HEK293 (cell line): ENCODE data around the gene ATG4A.

Experiments used
- REPIN1 ChIP-seq: fragments of 450-650 bp; formaldehyde crosslinking; IDR thresholded peaks from 2 replicates; pipeline ENCODE4 v1.5.1; 2017; ENCODE audit warnings: missing biosample characterization, missing genetic modification characterization, low read depth
- YY1 ChIP-seq: fragments of 450-650 bp; formaldehyde crosslinking; IDR thresholded peaks from 2 replicates; pipeline ENCODE4 v1.5.1; 2018; ENCODE audit warnings: missing biosample characterization, missing genetic modification characterization
- ZFP3 ChIP-seq: fragments of 450-650 bp; formaldehyde crosslinking; IDR thresholded peaks from 2 replicates; pipeline ENCODE4 v1.5.1; 2016; ENCODE audit warnings: low read depth, missing biosample characterization, missing genetic modification characterization
- ZNF121 ChIP-seq: fragments of 450-650 bp; formaldehyde crosslinking; IDR thresholded peaks from 2 replicates; pipeline ENCODE4 v1.5.1; 2016; ENCODE audit warnings: missing biosample characterization, missing genetic modification characterization
- ZNF214 ChIP-seq: fragments of 450-650 bp; formaldehyde crosslinking; IDR thresholded peaks from 2 replicates; pipeline ENCODE4 v1.5.1; 2017; ENCODE audit warnings: missing biosample characterization, mild to moderate bottlenecking, missing genetic modification characterization, borderline replicate concordance
- ZNF335 ChIP-seq: fragments of 450-650 bp; formaldehyde crosslinking; conservative IDR thresholded peaks from 2 replicates; pipeline ENCODE4 v1.5.1; 2016; ENCODE audit warnings: missing biosample characterization, missing genetic modification characterization
- ZNF416 ChIP-seq: fragments of 450-650 bp; formaldehyde crosslinking; IDR thresholded peaks from 2 replicates; pipeline ENCODE4 v1.5.1; 2016; ENCODE audit warnings: missing biosample characterization, missing genetic modification characterization
- ZNF704 ChIP-seq: fragments of 450-650 bp; formaldehyde crosslinking; IDR thresholded peaks from 2 replicates; pipeline ENCODE4 v1.5.1; 2016; ENCODE audit warnings: missing biosample characterization, missing genetic modification characterization
- ZNF792 ChIP-seq: fragments of 450-650 bp; formaldehyde crosslinking; IDR thresholded peaks from 2 replicates; pipeline ENCODE4 v1.5.1; 2016; ENCODE audit warnings: missing biosample characterization, missing genetic modification characterization
- ZNF830 ChIP-seq: fragments of 450-650 bp; IDR thresholded peaks from 2 replicates; pipeline ENCODE4 v1.5.0; 2018; ENCODE audit warnings: missing biosample characterization, missing genetic modification characterization, low read depth, mild to moderate bottlenecking, moderate library complexity
- TF ChIP-seq, protein P1 (sequence below): fragments of 450-650 bp; formaldehyde crosslinking; IDR thresholded peaks from 2 replicates; pipeline ENCODE4 v1.5.1; 2016; ENCODE audit warnings: missing biosample characterization, missing genetic modification characterization
- TF ChIP-seq, protein P2 (sequence below): fragments of 450-650 bp; formaldehyde crosslinking; IDR thresholded peaks from 2 replicates; pipeline ENCODE4 v1.5.1; 2016; ENCODE audit warnings: missing biosample characterization, missing genetic modification characterization

DNA sequence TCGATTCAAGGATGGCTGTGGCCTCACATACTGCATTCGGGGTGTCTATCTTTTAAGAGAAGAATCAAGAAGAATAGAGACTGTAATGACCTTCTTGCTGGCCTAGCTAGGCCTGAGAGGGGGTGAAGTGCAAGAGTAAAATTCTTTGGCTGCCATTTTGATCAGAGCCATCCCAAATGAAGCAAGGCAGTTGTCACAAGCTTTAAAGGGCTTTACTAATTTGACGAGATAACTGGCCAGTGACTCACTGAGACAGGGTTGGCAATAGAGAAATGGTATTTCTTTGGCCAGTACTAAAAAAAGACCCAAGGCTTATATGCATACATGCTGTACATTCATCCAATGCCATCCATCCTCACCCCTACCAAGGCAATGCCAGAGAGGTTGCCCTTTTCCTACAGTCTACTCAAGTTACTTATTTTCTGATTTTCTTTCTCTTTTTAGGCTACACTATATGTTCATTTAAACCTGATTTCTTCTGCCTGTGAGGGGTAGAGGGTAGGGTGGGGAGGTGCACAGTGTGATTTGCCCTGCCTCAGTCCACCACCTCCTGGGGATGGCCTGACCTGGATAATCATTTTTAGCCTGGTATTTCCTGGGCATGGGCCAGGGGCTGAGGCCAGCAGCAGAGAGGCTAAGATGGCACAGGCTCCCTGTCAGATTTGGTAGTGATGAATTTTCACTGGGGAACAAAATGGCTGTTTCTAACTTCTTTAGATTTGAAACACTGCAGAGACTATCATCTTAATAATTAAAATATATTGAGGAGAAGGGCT lies 32.2 kb downstream of the ATG4A start:
- no peak for TF ChIP-seq REPIN1 (tag by site-specific recombination)
- TF ChIP-seq, protein P1, sequence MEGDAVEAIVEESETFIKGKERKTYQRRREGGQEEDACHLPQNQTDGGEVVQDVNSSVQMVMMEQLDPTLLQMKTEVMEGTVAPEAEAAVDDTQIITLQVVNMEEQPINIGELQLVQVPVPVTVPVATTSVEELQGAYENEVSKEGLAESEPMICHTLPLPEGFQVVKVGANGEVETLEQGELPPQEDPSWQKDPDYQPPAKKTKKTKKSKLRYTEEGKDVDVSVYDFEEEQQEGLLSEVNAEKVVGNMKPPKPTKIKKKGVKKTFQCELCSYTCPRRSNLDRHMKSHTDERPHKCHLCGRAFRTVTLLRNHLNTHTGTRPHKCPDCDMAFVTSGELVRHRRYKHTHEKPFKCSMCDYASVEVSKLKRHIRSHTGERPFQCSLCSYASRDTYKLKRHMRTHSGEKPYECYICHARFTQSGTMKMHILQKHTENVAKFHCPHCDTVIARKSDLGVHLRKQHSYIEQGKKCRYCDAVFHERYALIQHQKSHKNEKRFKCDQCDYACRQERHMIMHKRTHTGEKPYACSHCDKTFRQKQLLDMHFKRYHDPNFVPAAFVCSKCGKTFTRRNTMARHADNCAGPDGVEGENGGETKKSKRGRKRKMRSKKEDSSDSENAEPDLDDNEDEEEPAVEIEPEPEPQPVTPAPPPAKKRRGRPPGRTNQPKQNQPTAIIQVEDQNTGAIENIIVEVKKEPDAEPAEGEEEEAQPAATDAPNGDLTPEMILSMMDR (tag by site-specific recombination) = no peak
- TF ChIP-seq ZNF830 (tag by site-specific recombination) = no peak
- no peak for TF ChIP-seq ZNF335 (tag by site-specific recombination)
- no peak for TF ChIP-seq ZNF416 (tag by site-specific recombination)
- no peak for TF ChIP-seq ZNF214 (tag by site-specific recombination)
- no peak for TF ChIP-seq ZNF704
- no peak for TF ChIP-seq ZFP3 (tag by site-specific recombination)
- no peak for TF ChIP-seq YY1
- TF ChIP-seq ZNF792 = no peak
- TF ChIP-seq, protein P2, sequence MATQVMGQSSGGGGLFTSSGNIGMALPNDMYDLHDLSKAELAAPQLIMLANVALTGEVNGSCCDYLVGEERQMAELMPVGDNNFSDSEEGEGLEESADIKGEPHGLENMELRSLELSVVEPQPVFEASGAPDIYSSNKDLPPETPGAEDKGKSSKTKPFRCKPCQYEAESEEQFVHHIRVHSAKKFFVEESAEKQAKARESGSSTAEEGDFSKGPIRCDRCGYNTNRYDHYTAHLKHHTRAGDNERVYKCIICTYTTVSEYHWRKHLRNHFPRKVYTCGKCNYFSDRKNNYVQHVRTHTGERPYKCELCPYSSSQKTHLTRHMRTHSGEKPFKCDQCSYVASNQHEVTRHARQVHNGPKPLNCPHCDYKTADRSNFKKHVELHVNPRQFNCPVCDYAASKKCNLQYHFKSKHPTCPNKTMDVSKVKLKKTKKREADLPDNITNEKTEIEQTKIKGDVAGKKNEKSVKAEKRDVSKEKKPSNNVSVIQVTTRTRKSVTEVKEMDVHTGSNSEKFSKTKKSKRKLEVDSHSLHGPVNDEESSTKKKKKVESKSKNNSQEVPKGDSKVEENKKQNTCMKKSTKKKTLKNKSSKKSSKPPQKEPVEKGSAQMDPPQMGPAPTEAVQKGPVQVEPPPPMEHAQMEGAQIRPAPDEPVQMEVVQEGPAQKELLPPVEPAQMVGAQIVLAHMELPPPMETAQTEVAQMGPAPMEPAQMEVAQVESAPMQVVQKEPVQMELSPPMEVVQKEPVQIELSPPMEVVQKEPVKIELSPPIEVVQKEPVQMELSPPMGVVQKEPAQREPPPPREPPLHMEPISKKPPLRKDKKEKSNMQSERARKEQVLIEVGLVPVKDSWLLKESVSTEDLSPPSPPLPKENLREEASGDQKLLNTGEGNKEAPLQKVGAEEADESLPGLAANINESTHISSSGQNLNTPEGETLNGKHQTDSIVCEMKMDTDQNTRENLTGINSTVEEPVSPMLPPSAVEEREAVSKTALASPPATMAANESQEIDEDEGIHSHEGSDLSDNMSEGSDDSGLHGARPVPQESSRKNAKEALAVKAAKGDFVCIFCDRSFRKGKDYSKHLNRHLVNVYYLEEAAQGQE (tag by site-specific recombination) = no peak
- no peak for TF ChIP-seq ZNF121 (tag by site-specific recombination)
